Measurements from ENCODE around the gene MAP2. TPM values are rescaled to one million over a fixed set of nuclear protein-coding genes. Genes with fewer than 3 reads are reported as not detected.
A peak's percentile ranks its signal among the peaks of the same experiment; 100 is the strongest.

Gene MAP2
- total RNA-seq, 1 donor from 2014 or later: 119 TPM

GRCh38 chr2:209424199-209424701 lies 403 bp downstream of the MAP2 start:
- no peak for TF ChIP-seq CTCF (conservative IDR thresholded peaks at IDR 0.05)
- peaks cover 49% of the 10 kb centered on the region for H3K4me1 Mint-ChIP-seq
- peaks cover 2% of the 10 kb centered on the region for H3K36me3 Mint-ChIP-seq (ENCODE audit: low read depth)
- H3K4me3 Mint-ChIP-seq: peak overlapping the region; percentile 98
- DNase-seq (ENCODE audit: low read depth, low spot score): no peak
- H3K9me3 Mint-ChIP-seq: no peaks in the 10 kb centered on the region
- peak overlapping the region; percentile 83 for H3K27ac Mint-ChIP-seq (ENCODE audit: unreplicated experiment)
- H3K27me3 Mint-ChIP-seq (ENCODE audit: low read depth): no peaks in the 10 kb centered on the region

GRCh38 chr2:209424781-209425470 lies 1.1 kb downstream of the MAP2 start:
- peaks cover 2% of the 10 kb centered on the region for H3K36me3 Mint-ChIP-seq (ENCODE audit: low read depth)
- H3K27ac Mint-ChIP-seq (ENCODE audit: unreplicated experiment): peak overlapping the region; percentile 83
- no peak for DNase-seq (ENCODE audit: low read depth, low spot score)
- peaks cover 49% of the 10 kb centered on the region for H3K4me1 Mint-ChIP-seq
- no peaks in the 10 kb centered on the region for H3K27me3 Mint-ChIP-seq (ENCODE audit: low read depth)
- no peak for TF ChIP-seq CTCF (conservative IDR thresholded peaks at IDR 0.05)
- H3K4me3 Mint-ChIP-seq: peak overlapping the region; percentile 98
- no peaks in the 10 kb centered on the region for H3K9me3 Mint-ChIP-seq

GRCh38 chr2:209425471-209426071 lies 1.7 kb downstream of the MAP2 start:
- peak overlapping the region; percentile 83 for H3K27ac Mint-ChIP-seq (ENCODE audit: unreplicated experiment)
- peak; percentile 9 for DNase-seq (ENCODE audit: low read depth, low spot score)
- H3K27me3 Mint-ChIP-seq (ENCODE audit: low read depth): no peaks in the 10 kb centered on the region
- H3K4me3 Mint-ChIP-seq: peak overlapping the region; percentile 98
- no peaks in the 10 kb centered on the region for H3K9me3 Mint-ChIP-seq
- H3K4me1 Mint-ChIP-seq: peaks cover 49% of the 10 kb centered on the region
- TF ChIP-seq CTCF (conservative IDR thresholded peaks at IDR 0.05): peak; percentile 70
- peaks cover 2% of the 10 kb centered on the region for H3K36me3 Mint-ChIP-seq (ENCODE audit: low read depth)

- H3K4me3 Mint-ChIP-seq: peak overlapping the region; percentile 70
- no peak overlapping the region for H3K27ac Mint-ChIP-seq (ENCODE audit: unreplicated experiment)
- H3K27me3 Mint-ChIP-seq (ENCODE audit: low read depth): no peaks in the 10 kb centered on the region
- H3K9me3 Mint-ChIP-seq: no peaks in the 10 kb centered on the region
- H3K4me1 Mint-ChIP-seq: peaks cover 49% of the 10 kb centered on the region
- TF ChIP-seq CTCF (conservative IDR thresholded peaks at IDR 0.05): no peak
- peaks cover 2% of the 10 kb centered on the region for H3K36me3 Mint-ChIP-seq (ENCODE audit: low read depth)
- DNase-seq (ENCODE audit: low read depth, low spot score): no peak
Measured at GRCh38 chr2:209426432-209426831, 2.6 kb downstream of the MAP2 start.

GRCh38 chr2:209431701-209432100 lies 7.9 kb downstream of the MAP2 start:
- Mint-ChIP-seq H3K36me3 (ENCODE audit: low read depth) (peaks cover 2% of the 10 kb centered on the region), H3K27me3 (ENCODE audit: low read depth) (no peaks in the 10 kb centered on the region), H3K4me3 (no peak overlapping the region), H3K27ac (ENCODE audit: unreplicated experiment) (no peak overlapping the region), H3K9me3 (no peaks in the 10 kb centered on the region), H3K4me1 (peaks cover 19% of the 10 kb centered on the region)
- TF ChIP-seq CTCF (conservative IDR thresholded peaks at IDR 0.05): no peak
- no peak for DNase-seq (ENCODE audit: low read depth, low spot score)

Data from neural crest cell (in vitro differentiated cells).